MG63 (cell line): ENCODE results near the gene C10orf143. TPM values are rescaled to one million over a fixed set of nuclear protein-coding genes. Genes with fewer than 3 reads are reported as not detected.
"Not testable (repeated sequence)": the region's sequence is repeated elsewhere in the genome, so short reads cannot be mapped to it uniquely, and the experiment has no call there.

ENCODE experiments used
- DNase-seq: peaks from one replicate; pipeline ENCODE4 v3.0.0-alpha.2; 2020
- H3K27me3 ChIP-seq: fragments of 250-450 bp; sonication (Bioruptor Pico); 2 replicates; pipeline ENCODE4 v1.5.1; 2020; ENCODE audit warnings: mild to moderate bottlenecking, moderate library complexity
- H3K36me3 ChIP-seq: fragments of 250-450 bp; sonication (Bioruptor Pico); 2 replicates; pipeline ENCODE4 v1.5.1; 2020; ENCODE audit warnings: mild to moderate bottlenecking, moderate library complexity
- H3K4me3 ChIP-seq: fragments of 250-450 bp; sonication (Bioruptor Pico); 2 replicates; pipeline ENCODE4 v1.5.1; 2020; ENCODE audit warnings: mild to moderate bottlenecking, moderate library complexity
- H3K9me3 ChIP-seq: fragments of 250-450 bp; sonication (Bioruptor Pico); 2 replicates; pipeline ENCODE4 v1.5.1; 2020; ENCODE audit warnings: mild to moderate bottlenecking, moderate library complexity
- total RNA-seq: library from RNA; depleted of rRNA; stranded (reverse); fragments of >200 nt; shearing (Covaris generic); gene quantifications from 2 replicates; pipeline ENCODE4 v1.2.3, GENCODE V29; 2014; ENCODE audit warnings: low replicate concordance

C10orf143 gene
- total RNA-seq, 1 experiment from 2014 or later, result 3.6 TPM

DNA sequence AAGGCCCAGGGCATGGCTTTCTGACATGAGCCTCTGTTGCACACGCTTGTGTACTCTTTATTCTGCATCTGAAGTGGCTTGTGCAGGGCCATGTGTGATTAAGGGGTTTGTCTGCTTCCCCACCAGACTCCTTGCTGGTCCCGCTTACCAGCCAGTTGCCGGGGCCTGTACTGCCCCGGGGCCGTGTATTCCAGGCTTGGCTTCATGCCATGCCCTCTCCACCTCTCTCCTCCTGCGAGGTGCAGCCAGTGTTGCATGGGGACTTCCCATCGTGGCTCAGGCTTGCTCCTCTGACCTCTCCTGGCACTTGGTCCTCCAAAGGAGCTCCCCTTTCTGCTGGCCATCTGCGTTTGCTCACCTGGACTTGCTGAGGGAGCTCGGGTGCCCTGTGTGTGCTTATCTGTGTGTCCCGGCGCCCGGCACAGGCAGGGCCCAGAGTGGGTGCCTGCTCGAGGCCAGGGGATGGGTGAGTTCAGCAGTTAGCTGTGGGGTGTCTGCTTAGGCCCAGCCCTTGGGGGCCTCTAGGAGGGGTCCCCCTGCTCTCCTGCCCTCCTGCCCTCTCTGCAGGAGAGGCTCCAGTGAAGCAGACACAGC is 11.0 kb upstream of the C10orf143 start:
- Histone ChIP-seq H3K9me3 (no peaks in the 10 kb centered on the region), H3K36me3 (no peaks in the 10 kb centered on the region), H3K4me3 (no peak overlapping the region), H3K27me3 (no peaks in the 10 kb centered on the region)
- DNase-seq, result no peak

DNA sequence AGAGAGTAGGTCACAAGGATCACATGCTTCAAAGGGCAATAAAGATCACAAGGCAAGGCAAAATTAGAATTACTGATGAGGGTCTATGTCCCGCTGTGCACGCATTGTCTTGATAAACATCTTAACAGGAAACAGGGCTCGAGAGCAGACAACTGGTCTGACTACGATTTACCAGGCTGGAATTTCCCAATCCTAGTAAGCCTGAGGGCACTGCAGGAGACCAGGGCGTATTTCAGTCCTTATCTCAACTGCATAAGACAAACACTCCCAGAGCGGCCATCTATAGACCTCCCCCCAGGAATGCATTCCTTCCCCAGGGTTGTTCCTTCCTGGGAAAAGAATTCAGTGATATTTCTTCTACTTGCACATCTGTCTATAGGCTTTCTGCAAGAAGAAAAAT is 6.9 kb upstream of the C10orf143 start:
- H3K27me3 ChIP-seq, H3K4me3 ChIP-seq, H3K9me3 ChIP-seq, DNase-seq, H3K36me3 ChIP-seq: not testable (repeated sequence)

DNA sequence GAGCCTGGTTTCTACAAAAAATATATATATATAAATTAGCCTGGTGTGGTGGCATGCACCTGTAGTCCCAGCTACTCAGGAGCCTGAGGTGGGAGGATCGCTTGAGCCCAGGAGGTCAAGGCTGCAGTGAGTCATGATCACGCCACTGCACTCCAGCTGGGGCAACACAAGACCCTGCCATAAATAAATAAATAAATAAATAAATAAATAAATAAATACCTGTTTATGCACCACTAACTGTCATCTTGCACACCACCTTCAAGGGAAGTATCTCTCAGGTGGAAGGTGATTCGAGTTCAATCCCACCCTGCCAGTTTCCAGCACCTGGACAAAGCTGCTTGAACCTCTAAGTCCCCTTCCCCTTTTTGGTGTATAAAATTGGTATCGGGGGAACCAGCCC is 6.3 kb upstream of the C10orf143 start:
- H3K9me3 ChIP-seq, H3K27me3 ChIP-seq, DNase-seq, H3K36me3 ChIP-seq, H3K4me3 ChIP-seq: not testable (repeated sequence)

DNA sequence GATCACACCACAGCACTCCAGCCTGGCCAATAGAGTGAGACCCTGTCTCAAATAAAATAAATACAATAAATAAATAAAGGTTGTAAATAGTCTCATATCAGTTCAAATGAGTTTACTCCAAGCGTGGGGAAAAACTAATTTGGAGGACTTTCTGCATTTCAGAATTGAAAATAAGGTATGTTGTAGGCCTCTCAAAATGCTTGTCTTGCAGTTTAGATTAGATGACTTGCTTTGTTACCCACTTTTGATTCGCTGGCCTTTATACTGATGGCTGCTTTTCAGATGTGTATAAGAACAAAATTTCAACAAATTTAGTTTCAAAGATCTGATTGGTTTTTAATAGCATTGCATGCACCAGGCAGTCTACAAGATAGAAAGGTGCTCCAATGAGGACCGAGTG is 2.2 kb upstream of the C10orf143 start:
- Histone ChIP-seq H3K9me3 (no peaks in the 10 kb centered on the region), H3K27me3 (no peaks in the 10 kb centered on the region), H3K4me3 (no peak overlapping the region)

DNA sequence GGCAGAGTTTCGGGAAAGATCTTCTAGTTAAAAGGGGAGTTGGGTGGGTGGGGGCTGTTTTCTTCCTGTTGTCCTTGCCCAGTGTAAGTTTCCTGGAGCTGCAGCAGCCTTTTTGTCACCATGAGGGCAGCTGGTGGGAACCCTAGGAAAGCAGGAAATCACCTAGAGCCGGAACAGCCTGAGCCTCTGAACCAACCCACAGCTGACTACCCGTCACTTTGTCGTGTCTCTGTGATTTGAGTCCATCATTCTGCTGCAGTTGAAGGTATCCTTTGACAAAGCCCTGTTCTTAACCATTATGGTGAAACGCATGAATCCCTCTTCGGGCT is 1.2 kb upstream of the C10orf143 start:
- no peak for DNase-seq
- Histone ChIP-seq H3K9me3 (no peaks in the 10 kb centered on the region), H3K36me3 (no peaks in the 10 kb centered on the region), H3K27me3 (no peaks in the 10 kb centered on the region), H3K4me3 (peak overlapping the region; percentile 70)

More for the DNA sequence above, 2.2 kb upstream of the C10orf143 start:
- no peaks in the 10 kb centered on the region for H3K36me3 ChIP-seq
- DNase-seq, result no peak

DNA sequence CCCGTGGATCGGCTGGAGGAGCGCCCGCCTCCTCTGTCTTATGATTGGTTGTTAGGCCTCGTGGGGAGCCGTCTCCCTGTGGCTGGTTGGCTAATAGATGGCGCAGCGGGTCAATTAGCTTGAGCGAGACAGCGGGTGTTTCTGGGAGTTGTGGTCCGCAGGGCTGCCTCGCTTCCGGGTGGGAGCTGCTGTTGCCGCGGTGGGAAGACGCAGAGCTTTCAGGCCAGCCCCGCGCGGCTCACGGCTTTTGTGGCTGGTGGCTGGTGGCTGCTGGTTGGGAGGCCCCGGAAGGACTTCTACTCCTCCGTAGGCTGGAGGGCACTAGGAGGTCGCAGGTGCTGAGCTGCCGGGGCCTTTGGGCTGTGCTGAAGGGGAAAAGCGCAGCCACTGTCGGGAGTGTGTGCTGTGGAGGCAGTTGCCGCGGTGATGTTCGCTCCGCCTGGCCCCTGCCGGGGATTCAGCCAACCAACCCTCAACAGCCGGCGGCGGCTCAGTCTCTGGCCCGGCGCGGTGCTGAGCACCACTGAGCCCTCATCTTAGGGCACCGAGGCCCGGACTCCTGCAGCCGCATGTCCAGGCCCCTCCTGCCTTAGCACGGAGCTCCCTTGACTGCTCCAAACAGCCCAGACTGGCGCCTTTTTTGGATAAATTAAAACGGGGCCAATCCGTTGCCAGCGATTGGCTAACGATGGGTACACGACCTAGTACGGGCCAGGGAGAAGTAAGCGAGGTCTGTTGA is 652 bp upstream of the C10orf143 start:
- no peaks in the 10 kb centered on the region for H3K9me3 ChIP-seq
- H3K27me3 ChIP-seq, result no peaks in the 10 kb centered on the region
- no peaks in the 10 kb centered on the region for H3K36me3 ChIP-seq
- DNase-seq, result peak; percentile 98
- H3K4me3 ChIP-seq, result peak overlapping the region; percentile 70

DNA sequence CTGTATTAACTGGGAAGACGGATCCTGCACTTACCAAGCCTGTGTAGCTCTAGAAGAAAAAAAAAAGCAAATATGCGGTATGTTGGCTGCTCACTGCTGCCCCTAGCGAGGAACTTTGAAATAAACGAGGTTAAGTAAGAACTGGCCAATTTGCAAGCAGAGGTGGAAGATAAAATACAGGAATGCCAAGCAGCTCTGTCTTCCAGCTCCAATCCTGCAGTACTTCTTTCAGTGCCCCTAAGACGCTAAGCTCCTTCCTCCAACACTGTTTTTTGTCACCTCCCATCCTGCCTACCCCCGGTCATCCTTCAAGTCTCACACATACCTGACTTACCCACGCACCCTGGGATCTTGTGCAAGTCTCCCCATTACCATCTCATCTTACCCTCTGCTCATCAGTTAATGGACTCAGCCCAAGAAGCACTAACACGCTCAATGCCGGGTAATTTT is 809 bp downstream of the C10orf143 start:
- Histone ChIP-seq H3K36me3 (no peaks in the 10 kb centered on the region), H3K27me3 (no peaks in the 10 kb centered on the region), H3K9me3 (no peaks in the 10 kb centered on the region), H3K4me3 (peak overlapping the region; percentile 70)
- DNase-seq, result peak; percentile 50

DNA sequence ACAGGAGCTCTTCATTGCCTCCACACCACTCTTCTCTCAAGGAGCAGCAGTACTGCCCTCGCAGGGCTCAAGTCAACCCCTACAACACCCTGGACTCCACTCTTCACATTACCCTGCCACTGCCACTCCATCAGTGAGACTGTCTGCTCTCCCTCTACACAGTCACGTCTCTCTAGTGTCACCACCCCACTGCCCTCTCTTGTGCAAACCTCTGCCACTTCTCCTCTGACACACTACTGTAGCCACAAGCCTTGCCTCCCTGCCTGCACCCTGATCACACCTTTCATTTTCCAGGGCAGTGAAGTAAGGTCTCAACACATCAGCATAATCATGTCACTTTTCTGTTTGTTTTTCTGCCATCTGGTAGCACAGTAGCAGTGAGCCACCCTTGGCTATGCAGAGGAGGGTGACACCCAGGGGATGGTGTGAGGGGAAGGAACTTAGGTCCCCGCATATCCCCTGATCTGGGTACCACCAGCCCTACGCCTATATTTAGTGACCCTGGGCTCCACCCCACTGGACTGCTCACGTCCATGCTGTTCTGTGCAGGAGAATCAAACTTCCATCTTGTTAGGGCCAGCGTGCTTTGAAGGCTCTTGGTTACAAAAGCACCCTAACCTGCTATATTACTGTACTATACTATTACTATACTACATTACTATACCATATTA is 1.6 kb downstream of the C10orf143 start:
- no peaks in the 10 kb centered on the region for H3K27me3 ChIP-seq
- H3K4me3 ChIP-seq, result peak overlapping the region; percentile 70
- DNase-seq, result no peak
- H3K9me3 ChIP-seq, result no peaks in the 10 kb centered on the region
- no peaks in the 10 kb centered on the region for H3K36me3 ChIP-seq

DNA sequence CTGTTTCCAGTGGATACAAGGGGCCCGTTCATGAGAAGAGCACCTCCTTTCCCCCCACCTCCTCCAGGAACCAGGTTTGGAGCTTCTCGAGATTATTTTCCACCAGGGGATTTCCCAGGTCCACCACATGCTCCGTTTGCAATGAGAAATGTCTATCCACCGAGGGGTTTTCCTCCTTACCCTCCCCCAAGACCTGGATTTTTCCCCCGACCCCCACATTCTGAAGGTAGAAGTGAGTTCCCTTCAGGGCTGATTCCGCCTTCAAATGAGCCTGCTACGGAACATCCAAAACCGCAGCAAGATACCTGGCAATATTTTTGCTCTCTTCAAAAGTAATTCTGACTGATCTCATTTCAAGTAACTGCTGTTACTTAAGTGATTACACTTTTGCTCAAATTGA is 2.5 kb downstream of the C10orf143 start:
- not testable (repeated sequence) for H3K4me3 ChIP-seq, H3K36me3 ChIP-seq, H3K27me3 ChIP-seq, H3K9me3 ChIP-seq, DNase-seq

DNA sequence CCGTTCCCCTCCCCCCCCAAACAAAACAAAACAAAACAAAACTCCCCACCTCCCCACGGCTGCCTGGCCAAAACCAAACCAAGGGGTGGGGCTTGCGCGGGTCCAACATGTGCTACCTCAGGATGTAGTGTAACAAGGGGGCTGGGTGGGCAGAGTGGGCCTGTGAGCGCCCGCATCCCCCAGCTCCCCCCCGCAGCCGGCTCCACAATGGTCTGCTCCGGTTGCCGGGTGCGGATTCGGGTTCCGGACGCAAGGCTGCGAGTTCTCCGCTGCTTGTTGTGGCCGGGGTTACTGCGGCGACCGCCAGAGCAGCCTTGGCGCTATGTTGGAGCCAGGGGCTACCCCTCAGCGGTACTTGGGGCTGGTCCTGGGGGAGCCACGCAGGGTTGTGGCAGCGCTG is 4.9 kb downstream of the C10orf143 start:
- DNase-seq, result no peak
- no peaks in the 10 kb centered on the region for H3K27me3 ChIP-seq
- H3K36me3 ChIP-seq, result no peaks in the 10 kb centered on the region
- H3K4me3 ChIP-seq, result no peak overlapping the region
- no peaks in the 10 kb centered on the region for H3K9me3 ChIP-seq

DNA sequence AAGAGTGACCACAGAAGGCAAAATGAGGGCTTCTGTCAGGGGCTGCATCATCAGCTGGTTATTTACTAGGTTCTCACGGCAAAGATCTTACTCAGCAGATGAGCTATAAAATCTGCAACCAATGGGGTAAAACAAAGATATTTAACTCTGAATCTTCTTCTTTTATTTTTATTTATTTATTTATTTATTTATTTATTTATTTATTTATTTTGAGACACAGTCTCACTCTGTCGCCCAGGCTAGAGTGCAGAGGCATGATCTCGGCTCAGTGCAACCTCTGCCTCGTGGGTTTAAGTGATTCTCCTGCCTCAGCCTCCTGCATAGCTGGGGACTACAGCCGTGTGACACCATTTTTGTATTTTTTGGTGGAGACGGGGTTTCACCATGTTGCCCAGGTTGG is 11.3 kb downstream of the C10orf143 start:
- H3K27me3 ChIP-seq, result no peaks in the 10 kb centered on the region
- H3K9me3 ChIP-seq, result no peaks in the 10 kb centered on the region
- H3K4me3 ChIP-seq, result no peak overlapping the region
- H3K36me3 ChIP-seq, result no peaks in the 10 kb centered on the region
- DNase-seq, result no peak

DNA sequence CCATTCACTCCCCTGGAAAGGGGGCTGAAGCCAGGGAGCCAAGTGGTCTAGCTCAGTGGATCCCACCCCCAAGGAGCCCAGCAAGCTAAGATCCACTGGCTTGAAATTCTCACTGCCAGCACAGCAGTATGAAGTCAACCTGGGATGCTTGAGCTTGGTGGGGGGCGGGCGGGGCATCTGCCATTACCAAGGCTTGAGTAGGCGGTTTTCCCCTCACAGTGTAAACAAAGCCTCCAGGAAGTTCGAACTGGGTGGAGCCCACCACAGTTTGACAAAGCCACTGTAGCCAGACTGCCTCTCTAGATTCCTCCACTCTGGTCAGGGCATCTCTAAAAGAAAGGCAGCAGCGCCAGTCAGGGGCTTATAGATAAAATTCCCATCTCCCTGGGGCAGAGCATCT is 20.1 kb downstream of the C10orf143 start:
- H3K36me3 ChIP-seq, DNase-seq, H3K9me3 ChIP-seq, H3K4me3 ChIP-seq, H3K27me3 ChIP-seq: not testable (repeated sequence)

DNA sequence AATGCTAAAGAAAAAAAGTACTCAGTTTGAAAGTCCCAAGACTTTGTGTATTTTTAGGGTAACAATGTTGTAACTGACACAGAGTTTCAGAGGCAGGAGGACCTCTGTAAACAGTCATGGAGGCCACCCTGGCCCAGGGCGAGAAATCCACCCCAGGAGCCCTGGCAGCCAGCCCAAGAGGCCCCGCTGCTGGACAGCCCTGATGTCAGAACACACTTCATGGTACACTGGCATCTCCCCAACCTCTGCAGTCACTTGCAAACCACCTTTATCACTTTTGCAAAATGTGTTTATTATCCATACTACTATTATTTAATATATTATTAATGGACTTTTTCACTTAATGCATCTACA is 30.2 kb downstream of the C10orf143 start:
- Histone ChIP-seq H3K9me3 (no peaks in the 10 kb centered on the region; the same call in 1 of the 2 replicates), H3K27me3 (peaks cover 2% of the 10 kb centered on the region; the same call in 1 of the 2 replicates), H3K36me3 (no peaks in the 10 kb centered on the region), H3K4me3 (no peak overlapping the region)
- DNase-seq, result no peak

DNA sequence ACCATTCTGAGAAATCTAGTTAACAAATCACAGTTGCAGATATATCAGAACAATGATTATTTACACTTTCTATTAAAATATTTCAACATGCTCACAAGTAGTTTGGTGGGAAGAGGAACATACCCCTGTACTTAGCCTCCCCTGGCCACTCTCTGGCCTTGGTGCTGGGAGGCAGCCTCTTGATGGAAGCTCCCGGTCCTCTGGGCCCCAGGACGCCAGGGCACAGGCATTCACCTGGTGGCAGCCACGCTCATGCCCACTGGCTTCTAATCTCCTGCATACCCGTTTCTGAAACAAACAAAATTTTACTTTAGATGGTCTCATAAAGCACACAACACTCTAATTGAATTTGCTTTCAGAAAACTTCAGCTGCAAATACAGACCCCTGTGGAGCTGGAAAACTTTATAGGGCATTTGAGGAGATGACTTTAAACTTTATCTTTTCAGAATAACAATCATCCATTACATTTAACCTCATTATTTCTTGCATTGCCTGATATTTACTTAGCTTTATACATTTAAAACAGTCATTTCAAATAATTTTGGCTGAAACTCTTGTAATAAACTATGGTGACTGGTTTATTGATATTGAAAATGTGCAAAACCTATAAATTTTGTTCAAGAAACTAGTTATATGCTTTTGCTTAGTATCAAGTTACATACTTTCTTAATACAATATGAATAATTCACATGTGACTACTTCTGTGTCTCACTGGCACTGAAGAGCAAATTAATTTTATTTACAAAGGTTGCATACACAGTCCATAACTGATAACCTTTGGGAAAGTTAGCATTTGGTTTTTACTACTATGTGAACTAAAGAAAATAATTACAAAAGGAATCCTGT is 30.8 kb downstream of the C10orf143 start:
- no peaks in the 10 kb centered on the region; the same call in 1 of the 2 replicates for H3K9me3 ChIP-seq
- H3K36me3 ChIP-seq, result no peaks in the 10 kb centered on the region
- no peak for DNase-seq
- no peak overlapping the region for H3K4me3 ChIP-seq
- peaks cover 2% of the 10 kb centered on the region; the same call in 1 of the 2 replicates for H3K27me3 ChIP-seq

DNA sequence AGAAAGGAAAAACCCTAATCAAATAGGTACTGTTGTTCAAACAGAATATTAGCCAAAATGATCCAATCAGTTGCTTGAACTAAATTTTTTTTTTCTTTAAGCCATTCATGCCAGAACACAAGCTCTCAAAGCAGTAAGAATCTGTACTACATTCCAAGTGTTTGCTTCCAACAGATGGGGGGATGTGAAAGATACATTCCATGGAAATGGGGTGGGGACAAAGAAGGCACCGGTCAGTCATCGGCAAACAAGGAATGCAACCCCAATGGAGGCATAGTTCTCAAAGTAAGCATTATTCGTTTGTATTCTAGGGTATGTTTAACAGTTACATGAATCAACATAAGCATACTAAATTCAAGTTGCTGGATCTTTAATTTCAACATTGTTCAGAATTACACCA is 32.5 kb downstream of the C10orf143 start:
- Histone ChIP-seq H3K27me3 (no peaks in the 10 kb centered on the region), H3K9me3 (no peaks in the 10 kb centered on the region), H3K36me3 (no peaks in the 10 kb centered on the region), H3K4me3 (no peak overlapping the region)
- no peak for DNase-seq

DNA sequence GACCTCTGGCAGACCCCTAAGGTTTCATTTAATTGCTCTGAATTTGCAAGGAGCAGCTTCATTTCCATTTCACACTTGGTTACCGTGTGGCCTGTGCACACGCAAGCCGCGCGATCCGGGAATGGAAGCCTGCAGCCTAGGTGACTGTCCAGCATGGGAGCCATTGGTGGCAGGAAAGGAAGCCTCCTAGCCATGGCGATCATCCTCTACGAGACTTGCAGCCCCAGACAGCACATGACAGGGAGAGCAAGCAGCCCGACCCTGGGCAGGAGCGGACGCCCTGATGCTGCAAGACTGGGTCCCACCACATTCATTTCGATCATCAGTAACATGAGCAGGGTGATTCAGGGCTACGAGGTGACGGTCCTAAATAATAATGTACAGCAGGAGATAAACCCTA is 33.9 kb downstream of the C10orf143 start:
- Histone ChIP-seq H3K36me3 (no peaks in the 10 kb centered on the region), H3K4me3 (no peak overlapping the region), H3K27me3 (no peaks in the 10 kb centered on the region), H3K9me3 (peaks cover 2% of the 10 kb centered on the region; the same call in 1 of the 2 replicates)
- DNase-seq, result no peak

DNA sequence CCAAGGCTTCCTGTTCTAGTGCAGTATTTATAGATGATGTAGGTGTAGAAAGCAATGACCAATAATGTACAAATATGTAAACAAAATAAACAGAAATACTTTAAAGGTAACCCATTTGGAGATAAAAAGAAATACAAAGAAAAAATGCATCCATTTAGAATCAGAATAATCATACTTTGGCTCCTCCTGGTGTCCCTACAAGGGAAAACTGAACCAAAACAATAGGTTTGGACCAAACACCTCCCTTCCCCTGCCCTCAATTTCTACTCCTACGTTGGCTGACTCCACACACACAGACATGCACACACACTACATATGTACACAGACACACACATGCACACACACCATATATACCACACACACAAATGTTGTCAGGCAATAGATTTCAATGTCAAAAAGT is 36.0 kb downstream of the C10orf143 start:
- DNase-seq, result no peak
- no peaks in the 10 kb centered on the region for H3K27me3 ChIP-seq
- H3K9me3 ChIP-seq, result peaks cover 2% of the 10 kb centered on the region; the same call in 1 of the 2 replicates
- H3K4me3 ChIP-seq, result no peak overlapping the region
- H3K36me3 ChIP-seq, result no peaks in the 10 kb centered on the region
